HG03103 (cell line): Measurements from ENCODE around the gene SHE.
"Not testable (repeated sequence)": the region's sequence is repeated elsewhere in the genome, so short reads cannot be mapped to it uniquely, and the experiment has no call there.

Source experiments
- ATAC-seq: cut with Tn5 transposase; IDR thresholded peaks from one replicate; pipeline ENCODE4 v1.9.1; 2021; ENCODE audit warnings: low read depth; ENCODE audit not compliant: unreplicated experiment

SHE gene

GRCh38 chr1:154502066-154502743 lies at the start of gene SHE, which contains the start of gene TDRD10:
SHE (minus strand) TSS chr1:154502412; CDS start chr1:154502026, 386 bp downstream.
TDRD10 (plus strand) TSS chr1:154502219; CDS start chr1:154506904, 4,685 bp downstream.
- ATAC-seq, result no peak

GRCh38 chr1:154551474-154551873 lies 49.3 kb upstream of the SHE start:
- no peak for ATAC-seq

DNA sequence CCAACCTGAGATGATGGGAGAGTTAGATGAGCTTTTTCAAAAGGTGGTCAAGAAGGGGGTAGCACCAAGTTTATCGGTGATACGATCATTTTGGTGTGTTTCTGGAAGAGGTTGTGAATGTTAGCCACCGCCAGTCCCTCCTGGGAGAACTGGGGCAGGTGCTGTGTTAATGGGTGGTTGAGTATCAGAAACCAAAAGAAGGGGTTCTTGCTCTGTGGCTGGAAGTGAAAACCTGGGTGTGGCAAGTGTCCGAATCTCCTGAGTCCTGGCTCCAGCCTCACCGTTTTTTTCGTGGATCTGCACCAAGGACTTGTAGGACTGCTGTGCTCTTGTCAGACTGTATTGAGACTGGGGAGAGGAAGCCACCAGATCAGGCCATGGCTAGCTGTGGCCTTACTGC lies 48.4 kb upstream of the SHE start:
- no peak for ATAC-seq

- no peak for ATAC-seq
Measured at GRCh38 chr1:154550070-154550469, 47.9 kb upstream of the SHE start.

GRCh38 chr1:154549202-154549770 lies 47.1 kb upstream of the SHE start:
- no peak for ATAC-seq

DNA sequence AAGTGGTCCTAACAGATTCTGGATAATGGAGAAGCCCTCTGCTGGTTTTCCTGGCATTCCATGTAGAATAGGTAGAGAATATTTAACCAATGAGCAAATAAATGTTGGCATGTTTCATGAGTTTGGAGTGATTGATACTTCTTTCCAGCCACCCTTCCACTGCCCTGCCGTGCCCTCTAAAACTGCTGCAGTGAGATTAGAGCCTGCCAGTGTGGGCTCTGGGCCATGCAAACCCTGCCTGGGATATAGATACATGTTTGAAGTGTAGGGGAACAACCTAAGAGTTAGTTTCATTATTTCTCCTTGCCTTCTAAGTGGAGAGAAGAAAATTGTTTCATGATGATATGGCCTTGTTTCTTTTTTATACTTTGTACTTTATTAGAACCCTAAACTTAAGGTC lies 45.8 kb upstream of the SHE start:
- ATAC-seq, result no peak

DNA sequence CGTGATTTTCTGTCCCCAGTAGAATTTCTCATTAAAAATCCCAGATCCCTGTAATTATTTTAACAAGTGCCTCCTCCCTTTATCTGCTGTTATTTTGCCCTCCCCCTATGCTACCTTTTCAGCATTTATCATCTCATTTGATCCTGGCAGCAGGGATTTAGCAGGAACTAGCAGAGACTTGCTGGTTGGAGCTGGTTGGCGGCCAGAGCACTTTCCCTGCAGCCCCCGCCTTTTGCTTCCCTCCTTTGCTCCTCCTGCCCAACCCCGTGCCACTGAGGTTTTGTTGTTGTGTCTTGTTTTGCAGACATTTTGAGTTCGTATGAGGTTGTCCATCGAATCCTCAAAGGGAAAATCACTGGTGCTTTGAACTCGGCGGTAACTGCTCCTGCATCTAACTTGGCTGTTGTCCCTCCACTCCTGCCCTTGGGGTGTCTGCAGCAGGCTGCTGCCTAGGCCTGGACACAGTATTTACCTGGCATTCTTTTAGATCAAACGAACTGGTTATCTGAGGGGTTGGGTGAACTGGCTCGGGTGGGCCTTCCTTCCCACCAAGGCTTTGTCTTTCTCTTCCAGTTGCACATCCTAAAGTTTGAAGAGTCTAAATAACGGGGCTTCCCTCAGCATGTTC lies 45.0 kb upstream of the SHE start:
- ATAC-seq, result no peak

- ATAC-seq, result no peak
Measured at GRCh38 chr1:154546264-154547063, 44.3 kb upstream of the SHE start.

GRCh38 chr1:154541231-154541630 lies 39.0 kb upstream of the SHE start:
- ATAC-seq, result no peak

DNA sequence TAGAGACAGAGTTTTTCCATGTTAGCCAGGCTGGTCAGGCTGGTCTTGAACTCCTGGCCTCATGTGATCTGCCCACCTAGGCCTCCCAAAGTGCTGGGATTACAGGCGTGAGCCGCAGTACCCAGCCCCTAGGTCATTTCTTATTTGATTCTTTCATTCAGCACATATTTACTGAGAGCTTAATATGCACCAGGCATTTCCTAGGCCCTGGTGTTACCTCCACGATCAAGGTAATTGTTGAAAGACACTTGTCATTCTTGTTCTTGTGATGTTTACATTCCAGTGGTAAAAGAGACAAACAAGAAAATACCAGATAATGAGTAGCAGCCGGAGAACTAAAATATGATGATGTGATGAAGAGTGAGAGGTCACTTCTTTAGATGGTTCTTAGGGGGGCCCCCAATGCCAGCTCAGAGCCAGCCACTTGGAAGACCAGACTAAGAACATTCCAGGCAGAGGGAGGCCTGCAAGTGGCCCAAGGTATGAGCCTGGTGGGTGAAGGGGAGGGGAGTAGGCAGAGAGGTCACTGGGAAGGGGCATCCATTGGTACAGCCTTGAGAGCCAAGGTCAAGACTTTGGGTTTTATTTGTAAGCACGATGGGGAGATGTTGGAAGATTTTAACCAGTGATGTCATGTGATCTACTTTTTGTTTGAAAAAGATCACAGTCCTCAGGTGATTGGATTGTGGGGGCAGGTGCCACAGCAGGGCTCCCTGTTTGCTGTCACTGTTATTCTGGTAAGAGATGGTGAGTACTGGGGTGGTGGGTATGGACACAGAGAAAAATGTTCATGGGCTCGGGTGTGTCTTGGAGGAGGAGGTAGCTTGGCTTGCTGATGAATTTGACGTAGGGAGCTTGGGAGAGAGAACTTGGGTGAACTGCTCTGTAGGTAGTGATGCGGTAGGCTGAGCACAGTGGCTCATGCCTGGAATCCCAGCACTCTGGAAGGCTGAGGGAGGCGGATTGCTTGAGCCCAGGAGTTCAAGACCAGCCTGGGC lies 37.6 kb upstream of the SHE start:
- no peak for ATAC-seq

DNA sequence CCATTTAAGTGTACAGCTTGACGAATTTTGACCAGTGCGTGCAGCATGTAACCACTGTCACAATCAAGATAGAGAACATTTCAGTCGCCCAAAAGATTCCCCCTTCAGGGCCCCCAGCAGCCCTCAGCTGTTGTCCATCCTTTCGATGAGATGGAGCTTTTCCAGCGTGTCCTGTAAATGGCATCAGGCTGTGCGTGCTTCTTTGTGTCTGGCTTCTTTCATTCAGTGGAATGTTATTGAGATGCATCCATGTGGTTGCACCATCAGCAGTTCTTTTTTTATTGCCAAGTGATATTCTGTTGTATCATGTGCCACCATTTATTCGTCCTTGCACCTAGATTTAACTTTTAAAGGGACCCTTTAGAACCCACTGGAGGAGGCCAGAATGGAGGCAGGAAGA lies 34.4 kb upstream of the SHE start:
- ATAC-seq, result no peak

GRCh38 chr1:154533952-154534844 lies 32.0 kb upstream of the SHE start:
- no peak for ATAC-seq

DNA sequence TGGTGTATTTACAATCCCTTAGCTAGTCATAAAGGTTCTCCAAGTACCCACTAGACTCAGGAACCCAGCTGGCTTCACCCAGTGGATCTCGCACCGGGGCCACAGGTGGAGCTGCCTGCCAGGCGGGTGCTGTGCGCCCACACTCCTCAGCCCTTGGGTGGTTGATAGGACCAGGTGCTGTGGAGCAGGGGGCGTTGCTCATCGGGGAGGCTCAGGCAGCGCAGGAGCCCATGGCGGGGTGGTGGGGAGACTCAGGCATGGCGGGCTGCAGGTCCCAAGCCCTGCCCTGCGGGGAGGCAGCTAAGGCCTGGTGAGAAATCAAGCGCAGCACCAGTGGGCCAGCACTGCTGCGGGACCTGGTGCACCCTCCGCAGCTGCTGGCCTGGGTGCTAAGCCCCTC lies 29.7 kb upstream of the SHE start:
- ATAC-seq, result not testable (repeated sequence)

- ATAC-seq, result no peak
Measured at GRCh38 chr1:154529308-154529707, 27.1 kb upstream of the SHE start.

DNA sequence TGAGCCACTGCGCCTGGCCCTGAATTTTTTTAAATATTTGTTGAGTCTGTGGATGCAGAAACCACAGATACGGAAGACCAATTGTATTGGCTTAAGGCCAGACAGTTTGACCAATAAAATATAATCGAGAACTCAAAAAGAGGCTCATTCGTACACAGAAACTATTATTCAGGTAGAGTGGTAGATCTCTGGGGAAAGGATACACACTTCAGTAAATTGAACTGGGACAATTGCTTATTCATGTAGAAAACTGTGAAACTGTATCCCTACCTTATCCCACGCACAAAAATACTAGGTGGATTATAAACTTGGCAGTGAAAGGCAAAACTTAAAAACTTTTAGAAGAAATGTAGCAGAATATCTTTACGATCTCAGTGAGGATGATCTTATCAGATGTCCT lies 25.0 kb upstream of the SHE start:
- ATAC-seq, result no peak

GRCh38 chr1:154524881-154525280 lies 22.7 kb upstream of the SHE start:
- ATAC-seq, result no peak

- ATAC-seq, result no peak
Measured at GRCh38 chr1:154521695-154522094, 19.5 kb upstream of the SHE start.

- no peak for ATAC-seq
Measured at GRCh38 chr1:154520333-154520732, 18.1 kb upstream of the SHE start.

DNA sequence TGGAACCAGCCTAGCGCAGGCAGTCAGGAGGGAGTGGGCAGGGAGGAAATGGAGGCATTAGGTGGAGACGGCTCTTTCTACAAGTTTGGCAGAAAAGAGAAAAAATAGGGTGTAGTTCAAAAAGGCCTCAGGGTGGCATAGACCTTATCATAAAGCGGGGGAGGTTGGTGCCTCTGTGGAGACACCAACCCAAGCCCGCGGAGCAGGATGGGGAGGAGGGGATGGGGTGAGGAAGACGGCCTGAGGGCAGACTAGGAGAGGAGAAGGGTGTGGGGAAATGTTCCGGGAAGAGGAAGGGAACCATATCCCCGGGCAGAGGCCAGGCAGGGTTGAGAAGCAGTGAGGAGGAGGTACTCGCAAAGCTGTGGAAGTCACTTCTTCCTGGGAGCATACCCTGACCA lies 17.4 kb upstream of the SHE start:
- no peak for ATAC-seq
